NCI-H526 treated with DMSO at 0.1 percent for 48 hours (cell line): ENCODE data around the gene CGB7.
"Not testable (repeated sequence)": the region's sequence is repeated elsewhere in the genome, so short reads cannot be mapped to it uniquely, and the experiment has no call there.

ENCODE experiments used
- DNase-seq: peaks from one replicate; lab custom pipeline; 2025; lab: John Stamatoyannopoulos, UW

CGB7 gene

DNA sequence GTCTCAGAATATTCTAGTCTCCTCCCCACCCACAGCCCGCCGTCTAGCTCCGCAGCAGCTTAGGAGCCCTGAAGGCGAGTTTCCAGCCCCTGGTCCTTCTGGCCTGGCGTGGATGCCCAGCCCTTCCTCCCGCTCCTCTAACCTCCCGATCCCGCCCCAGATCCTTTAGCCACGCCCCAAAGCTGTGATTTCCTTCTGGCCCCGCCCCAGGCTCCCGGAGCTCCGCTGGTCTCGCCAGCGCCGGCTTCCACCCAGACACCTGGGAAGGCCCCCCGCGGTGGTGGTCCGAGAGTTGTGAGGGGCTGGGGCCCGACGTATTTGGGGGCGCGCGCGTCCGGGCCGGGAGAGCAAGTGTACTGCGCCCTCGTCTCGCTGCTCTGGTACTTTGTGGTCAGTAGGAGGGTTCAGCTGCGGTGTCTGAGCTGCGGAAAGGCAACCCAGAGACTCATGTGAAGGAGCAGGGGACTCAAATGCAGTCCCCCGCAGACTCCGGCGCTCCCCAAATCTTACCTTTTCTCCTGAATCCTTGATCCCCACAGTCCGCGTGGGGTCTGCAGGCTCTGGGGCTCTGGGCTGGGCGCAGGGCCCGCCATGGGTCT, at the start of gene CGB7:
Gene CGB7 (minus strand): TSS at position 114 of the 599 bp plus-strand sequence. CDS start 2,374 bp downstream, outside the sequence.
- DNase-seq, result no peak

DNA sequence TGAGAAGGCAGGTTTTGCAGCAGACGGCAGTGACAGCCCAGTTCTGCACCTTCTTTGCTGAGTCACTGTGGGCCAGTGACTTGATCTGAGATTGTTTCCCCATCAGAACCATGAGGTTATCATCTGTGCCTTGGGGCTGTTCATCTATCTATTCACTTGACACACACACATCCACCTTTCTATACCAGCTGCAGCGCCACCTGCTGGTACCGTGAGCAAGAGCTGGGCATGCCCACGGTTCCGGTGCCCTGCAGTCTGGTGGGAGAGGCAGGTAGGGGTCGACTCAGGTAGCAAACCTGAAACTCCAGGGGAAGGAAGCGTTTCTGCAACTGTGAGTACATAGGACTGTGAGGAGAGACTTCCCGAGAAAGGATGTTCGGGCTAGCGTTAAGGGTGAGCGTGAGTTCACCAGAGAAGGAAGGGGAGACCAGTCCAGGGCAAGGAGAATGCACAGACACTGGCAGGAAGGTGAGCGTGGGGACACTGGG, 49.1 kb upstream of the CGB7 start:
- DNase-seq, result peak; percentile 36

DNA sequence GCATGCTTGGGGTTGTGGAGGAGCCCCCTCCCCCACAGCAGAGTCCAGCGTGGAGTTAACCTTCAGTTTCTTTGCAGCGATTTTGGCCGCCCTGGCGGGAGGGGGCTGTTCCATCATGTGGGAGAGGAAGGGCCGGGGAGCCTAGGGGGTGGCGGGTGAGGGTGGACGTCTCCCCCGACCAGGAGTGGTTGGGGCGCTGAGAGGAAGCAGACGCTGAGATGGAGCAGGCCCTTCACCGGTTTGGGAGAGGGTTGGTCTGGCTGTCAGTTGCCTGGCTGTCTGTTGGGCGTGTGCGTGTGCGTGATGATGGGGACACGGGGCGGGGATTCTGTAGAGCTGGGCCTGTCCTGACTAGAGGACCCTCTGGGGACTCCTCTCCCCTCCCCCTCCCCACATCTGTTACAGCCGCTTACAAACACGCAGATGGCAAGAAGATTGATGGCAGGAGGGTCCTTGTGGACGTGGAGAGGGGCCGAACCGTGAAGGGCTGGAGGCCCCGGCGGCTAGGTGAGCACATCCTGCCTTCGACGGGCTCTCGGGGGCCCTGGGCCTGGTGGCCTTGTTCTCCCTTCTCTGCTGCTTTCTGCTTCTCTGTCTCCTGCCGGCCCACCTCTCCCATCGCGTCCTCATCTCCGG, 46.8 kb upstream of the CGB7 start:
- DNase-seq, result no peak

- no peak for DNase-seq
Observed at GRCh38 chr19:49103331-49104085, 46.0 kb upstream of the CGB7 start.

- no peak for DNase-seq
Observed at GRCh38 chr19:49102303-49102702, 44.8 kb upstream of the CGB7 start.

GRCh38 chr19:49101160-49101559, 43.6 kb upstream of the CGB7 start:
- no peak for DNase-seq

GRCh38 chr19:49098795-49099194, 41.2 kb upstream of the CGB7 start:
- no peak for DNase-seq

DNA sequence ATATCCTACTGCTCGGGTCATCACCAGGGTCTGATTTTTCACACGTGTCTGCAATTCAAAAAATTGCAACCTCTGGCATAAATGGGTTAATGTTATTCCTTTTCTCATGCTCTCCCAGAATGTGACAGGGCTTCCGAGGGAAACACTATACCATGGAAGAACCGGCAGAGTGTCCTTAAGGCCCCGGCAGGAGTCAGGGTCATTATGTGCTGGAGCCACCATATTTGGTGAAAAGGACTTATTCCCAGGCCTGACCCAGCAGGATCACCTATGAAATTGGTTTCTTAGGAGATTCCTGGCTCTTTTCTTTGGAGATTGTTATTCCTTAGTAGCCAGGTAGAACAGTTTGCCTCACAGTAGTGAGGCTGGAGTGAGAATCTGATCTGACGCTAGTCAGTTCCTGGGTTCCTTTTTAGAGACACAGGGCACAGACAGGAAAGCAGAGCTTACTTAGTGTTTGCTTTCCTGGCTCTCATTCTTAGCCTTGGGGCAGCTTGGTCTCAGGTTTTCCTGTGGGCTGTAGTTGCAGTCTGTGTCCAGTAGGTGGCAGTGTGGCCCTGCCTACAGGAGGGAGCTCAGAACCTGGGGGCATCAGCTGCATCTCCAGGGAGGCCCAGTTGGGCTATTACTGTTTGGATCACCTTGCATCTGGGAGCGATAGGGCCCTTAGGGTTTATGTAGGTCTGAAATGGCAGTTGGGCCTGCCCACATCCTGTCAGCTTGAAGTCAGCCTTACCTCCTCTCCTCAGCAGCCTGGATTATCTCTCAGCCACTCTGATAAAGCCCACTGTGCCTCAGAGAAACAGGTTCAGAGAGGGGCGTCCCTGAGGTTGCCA, 40.1 kb upstream of the CGB7 start:
- DNase-seq, result peak; percentile 55

GRCh38 chr19:49094505-49095482, 37.2 kb upstream of the CGB7 start:
- DNase-seq, result no peak

DNA sequence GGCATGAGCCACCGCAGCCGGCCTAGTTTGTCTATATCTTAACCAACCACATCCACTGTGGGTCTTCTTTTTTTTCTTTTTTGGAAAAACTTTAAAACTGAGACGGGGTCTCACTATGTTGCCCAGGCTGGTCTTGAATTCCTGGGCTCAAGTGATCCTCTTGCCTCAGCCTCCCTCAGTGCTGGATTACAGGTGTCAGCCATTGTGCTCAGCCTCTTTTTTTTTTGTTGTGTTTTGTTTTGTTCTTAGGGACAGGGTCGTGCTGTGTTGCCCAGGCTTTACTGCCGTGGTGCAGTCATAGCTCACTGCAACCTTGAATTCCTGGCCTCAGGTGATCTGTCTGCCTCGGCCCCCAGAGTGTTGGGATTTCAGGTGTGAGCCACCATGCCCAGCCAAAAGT, 35.1 kb upstream of the CGB7 start:
- no peak for DNase-seq

- DNase-seq, result no peak
Observed at GRCh38 chr19:49091391-49092038, 34.0 kb upstream of the CGB7 start.

DNA sequence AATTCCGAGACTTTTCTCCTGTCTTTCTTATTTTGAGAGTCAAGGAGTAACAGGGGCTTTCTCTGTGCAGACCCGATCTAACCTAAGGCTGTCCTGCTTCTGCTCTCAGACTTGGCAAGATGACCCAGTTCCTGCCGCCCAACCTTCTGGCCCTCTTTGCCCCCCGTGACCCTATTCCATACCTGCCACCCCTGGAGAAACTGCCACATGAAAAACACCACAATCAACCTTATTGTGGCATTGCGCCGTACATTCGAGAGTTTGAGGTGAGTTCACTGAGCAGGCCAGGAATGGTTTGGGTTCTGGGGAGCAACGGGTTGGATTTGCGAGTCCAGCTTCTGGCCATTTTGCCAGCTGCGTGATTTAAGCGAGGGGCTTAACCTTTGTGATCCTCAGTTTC, 28.7 kb upstream of the CGB7 start:
- DNase-seq, result no peak

- no peak for DNase-seq
Observed at GRCh38 chr19:49085868-49086232, 28.3 kb upstream of the CGB7 start.

DNA sequence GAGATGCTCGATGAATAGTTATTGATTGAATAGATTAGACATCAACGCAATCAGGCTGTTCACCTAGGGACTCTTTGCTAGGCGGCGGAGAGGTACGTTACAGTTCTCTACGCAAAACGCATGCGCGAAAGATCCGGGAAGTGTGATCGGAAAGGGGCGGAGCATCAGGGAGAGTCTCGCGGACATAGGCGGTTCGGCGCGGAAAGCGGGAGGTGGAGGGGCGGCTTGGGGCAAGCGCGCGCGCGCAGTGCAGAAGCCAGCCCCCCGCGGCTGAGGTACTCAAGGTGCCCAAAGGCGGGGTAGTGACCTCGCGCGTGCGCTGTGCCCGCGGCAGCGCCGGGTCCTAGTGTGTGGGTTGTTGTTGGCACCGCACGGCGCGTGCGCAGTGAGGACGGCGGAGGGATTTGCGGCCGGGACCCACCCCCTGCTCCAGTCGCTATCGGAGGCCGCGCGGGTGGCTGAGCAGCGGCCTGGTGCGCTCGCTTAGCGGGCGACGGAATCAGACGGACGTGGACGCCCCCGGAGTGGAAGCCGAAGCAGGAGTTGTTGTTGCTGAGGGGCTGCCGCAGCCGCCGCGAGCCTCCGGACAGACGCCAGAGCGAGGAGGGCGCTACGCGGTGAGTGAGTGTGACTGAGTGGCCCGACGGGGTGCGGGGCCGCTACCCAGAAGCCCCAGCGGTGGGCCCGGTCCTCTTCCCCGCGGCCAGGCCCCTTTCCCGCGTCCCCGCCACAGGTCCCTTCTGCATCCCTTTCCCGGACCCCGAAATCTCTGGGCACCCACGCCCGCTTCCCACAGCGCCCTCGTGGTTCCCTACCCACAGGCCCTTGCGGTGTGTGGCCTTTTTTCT, 27.7 kb upstream of the CGB7 start, which contains the start of gene SNRNP70:
Gene SNRNP70 (plus strand): TSS at position 432 of the 848 bp plus-strand sequence. CDS start 964 bp downstream, outside the sequence.
- DNase-seq, result peak; percentile 98

- no peak for DNase-seq
Observed at GRCh38 chr19:49084206-49085019, 26.9 kb upstream of the CGB7 start.

DNA sequence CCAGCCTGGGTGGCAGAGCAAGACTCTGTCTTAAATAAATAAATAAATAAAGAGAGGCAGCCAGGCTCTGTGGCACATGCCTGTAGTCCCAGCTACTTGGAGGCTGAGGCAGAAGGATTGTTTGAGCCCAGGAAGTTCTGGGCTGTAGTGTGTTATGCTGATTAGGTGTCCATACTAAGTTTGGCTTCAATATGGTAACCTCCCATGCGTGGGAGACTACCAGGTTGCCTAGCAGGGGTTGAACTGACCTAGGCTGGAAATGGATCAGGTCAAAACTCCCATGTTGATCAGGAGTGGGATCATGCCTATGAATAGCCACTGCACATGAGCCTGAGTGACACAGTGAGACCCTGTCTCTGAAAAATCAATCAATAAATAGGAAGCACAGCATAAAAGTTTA, 23.7 kb upstream of the CGB7 start:
- DNase-seq, result no peak

DNA sequence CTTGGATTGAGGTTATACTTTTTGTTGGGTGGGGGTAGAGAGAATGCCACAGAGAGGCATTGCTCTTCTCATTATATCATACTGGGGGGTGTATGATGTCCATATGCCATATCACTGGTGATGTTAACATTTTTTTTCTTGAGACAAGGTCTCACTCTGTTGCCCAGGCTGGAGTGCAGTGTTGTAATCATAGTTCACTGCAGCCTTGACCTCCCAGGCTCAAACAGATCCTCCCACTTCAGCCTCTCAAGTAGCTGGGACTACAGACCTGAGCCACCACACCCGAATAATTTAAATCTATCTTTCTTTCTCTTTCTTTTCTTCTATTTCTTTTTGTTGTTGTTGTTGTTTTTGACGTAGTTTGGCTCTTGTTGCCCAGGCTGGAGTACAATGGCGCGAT, 22.8 kb upstream of the CGB7 start:
- no peak for DNase-seq

GRCh38 chr19:49074869-49075268, 17.3 kb upstream of the CGB7 start:
- not testable (repeated sequence) for DNase-seq
